ENCODE measurements around the gene KRT33B. TPM values are rescaled to one million over a fixed set of nuclear protein-coding genes. Genes with fewer than 3 reads are reported as not detected.
"Not testable (repeated sequence)": the region's sequence is repeated elsewhere in the genome, so short reads cannot be mapped to it uniquely, and the experiment has no call there.

Gene KRT33B
- total RNA-seq, 2 experiments from 2014 or later, result not detected

- Mint-ChIP-seq H3K36me3 (ENCODE audit: low read depth) (peaks cover 4% of the 10 kb centered on the region), H3K4me1 (no peaks in the 10 kb centered on the region), H3K27ac (no peak overlapping the region), H3K4me3 (no peak overlapping the region), H3K27me3 (peaks cover 10% of the 10 kb centered on the region), H3K9me3 (peaks cover 3% of the 10 kb centered on the region)
- ChIA-PET POLR2A (no interaction called here), CTCF (no interaction called here)
- DNase-seq, result no peak
These were observed 16.8 kb downstream of the KRT33B start for GRCh38 chr17:41352597-41353366.

GRCh38 chr17:41351177-41351576 lies 18.4 kb downstream of the KRT33B start:
- ChIA-PET POLR2A (no interaction called here), CTCF (no interaction called here)
- Mint-ChIP-seq H3K36me3 (ENCODE audit: low read depth) (peaks cover 3% of the 10 kb centered on the region), H3K27me3 (peaks cover 3% of the 10 kb centered on the region), H3K27ac (no peak overlapping the region), H3K4me3 (no peak overlapping the region), H3K9me3 (peaks cover under 1% of the 10 kb centered on the region), H3K4me1 (no peaks in the 10 kb centered on the region)
- no peak for DNase-seq

DNA sequence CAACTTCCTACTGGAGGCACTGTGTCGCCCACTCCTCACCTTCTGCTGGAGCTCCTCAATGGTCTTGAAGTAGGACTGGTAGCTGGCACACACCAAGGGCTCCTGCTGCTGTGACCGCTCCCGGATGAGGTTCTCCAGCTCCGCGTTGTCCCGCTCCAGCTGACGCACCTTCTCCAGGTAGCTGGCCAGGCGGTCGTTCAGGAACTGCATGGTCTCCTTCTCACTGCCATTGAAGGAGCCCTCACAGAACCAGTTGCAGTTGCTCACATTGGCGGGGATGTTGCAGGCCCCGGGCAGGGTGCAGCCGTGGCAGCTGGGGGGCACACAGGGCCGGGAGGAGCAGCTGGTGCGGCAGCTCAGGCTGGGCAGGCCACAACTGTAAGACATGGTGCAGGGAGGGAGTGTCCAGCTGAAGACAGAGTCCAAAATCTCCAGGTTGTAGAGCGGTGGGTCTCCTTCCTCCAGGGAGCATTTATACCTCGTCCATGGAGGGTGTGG lies 19.2 kb downstream of the KRT33B start, which contains the start of gene KRT33A:
Gene KRT33A (minus strand): TSS at position 448 of the 498 bp plus-strand sequence. CDS start 61 bp downstream, at position 387.
- CTCF ChIA-PET; POLR2A ChIA-PET; H3K27ac Mint-ChIP-seq; DNase-seq; H3K4me1 Mint-ChIP-seq; H3K27me3 Mint-ChIP-seq; H3K36me3 Mint-ChIP-seq (ENCODE audit: low read depth); H3K4me3 Mint-ChIP-seq; H3K9me3 Mint-ChIP-seq: not testable (repeated sequence)

GRCh38 chr17:41347869-41348760 lies 21.5 kb downstream of the KRT33B start:
- ChIA-PET CTCF (interaction anchor here (0.5 to 1.1 kb wide), 3 partner anchors 26 to 201 kb away, joined by 3 to 4 read pairs (median 4); no protein-coding TSS in a partner anchor), POLR2A (no interaction called here)
- peaks cover 7% of the 10 kb centered on the region for H3K9me3 Mint-ChIP-seq

DNA sequence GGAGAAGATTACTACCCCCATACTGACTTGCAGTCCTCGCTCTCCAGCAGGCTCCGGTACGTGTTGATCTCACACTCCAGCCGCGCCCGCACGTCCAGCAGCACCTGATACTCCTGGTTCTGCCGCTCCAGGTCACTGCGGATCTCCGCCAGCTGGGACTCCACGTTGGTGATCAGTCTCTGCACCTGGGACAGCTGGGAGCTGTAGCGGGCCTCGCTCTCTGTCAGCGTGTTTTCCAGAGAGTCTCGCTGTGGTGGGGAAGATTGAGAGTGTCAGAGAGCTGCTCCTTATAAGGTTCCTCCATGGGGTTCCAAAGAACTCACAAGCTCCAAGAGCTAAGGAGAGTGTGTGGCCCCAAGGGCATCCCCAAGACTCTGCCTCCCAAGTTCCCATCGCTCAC lies 23.2 kb downstream of the KRT33B start:
- DNase-seq, H3K4me3 Mint-ChIP-seq, POLR2A ChIA-PET, H3K27ac Mint-ChIP-seq, H3K27me3 Mint-ChIP-seq: not testable (repeated sequence)
- CTCF ChIA-PET, result interaction anchor here (0.6 kb wide), 1 partner anchor 17 kb away, joined by 3 read pairs; no protein-coding TSS in a partner anchor
- Mint-ChIP-seq H3K9me3 (peaks cover 19% of the 10 kb centered on the region), H3K4me1 (peaks cover 15% of the 10 kb centered on the region), H3K36me3 (ENCODE audit: low read depth) (peaks cover 11% of the 10 kb centered on the region)

More at GRCh38 chr17:41347869-41348760, 21.5 kb downstream of the KRT33B start:
- DNase-seq, result no peak
- Mint-ChIP-seq H3K27ac (no peak overlapping the region), H3K36me3 (ENCODE audit: low read depth) (peaks cover 4% of the 10 kb centered on the region), H3K4me3 (no peak overlapping the region), H3K4me1 (peaks cover 2% of the 10 kb centered on the region), H3K27me3 (peaks cover 5% of the 10 kb centered on the region)

GRCh38 chr17:41345992-41346391 lies 23.6 kb downstream of the KRT33B start:
- Mint-ChIP-seq H3K36me3 (ENCODE audit: low read depth) (peaks cover 13% of the 10 kb centered on the region), H3K27me3 (peaks cover 7% of the 10 kb centered on the region), H3K9me3 (peaks cover 19% of the 10 kb centered on the region), H3K4me1 (peaks cover 19% of the 10 kb centered on the region), H3K27ac (no peak overlapping the region), H3K4me3 (no peak overlapping the region)
- POLR2A ChIA-PET, result no interaction called here
- no peak for DNase-seq
- CTCF ChIA-PET, result no interaction called here

GRCh38 chr17:41343029-41343428 lies 26.6 kb downstream of the KRT33B start:
- POLR2A ChIA-PET, result no interaction called here
- no peak overlapping the region for H3K27ac Mint-ChIP-seq
- H3K4me3 Mint-ChIP-seq, result no peak overlapping the region
- H3K4me1 Mint-ChIP-seq, result peaks cover 47% of the 10 kb centered on the region
- CTCF ChIA-PET, result no interaction called here
- H3K9me3 Mint-ChIP-seq, result peaks cover 19% of the 10 kb centered on the region
- DNase-seq, result no peak
- peaks cover 15% of the 10 kb centered on the region for H3K36me3 Mint-ChIP-seq (ENCODE audit: low read depth)
- H3K27me3 Mint-ChIP-seq, result peaks cover 15% of the 10 kb centered on the region

GRCh38 chr17:41340934-41341861 lies 28.4 kb downstream of the KRT33B start:
- H3K4me1 Mint-ChIP-seq, result peaks cover 49% of the 10 kb centered on the region
- peak overlapping the region; percentile 8 for H3K4me3 Mint-ChIP-seq
- ChIA-PET POLR2A (interaction anchor here (0.8 to 2.3 kb wide), 2 partner anchors 32 to 522 kb away, joined by 3 to 13 read pairs; partner anchors contain the start of gene KRTAP16-1), CTCF (interaction anchor here (2.2 to 2.4 kb wide), 2 partner anchors 11 to 19 kb away, joined by 9 to 14 read pairs; no protein-coding TSS in a partner anchor)
- peaks cover 19% of the 10 kb centered on the region for H3K9me3 Mint-ChIP-seq
- peak; percentile 70 for DNase-seq
- H3K27me3 Mint-ChIP-seq, result peaks cover 18% of the 10 kb centered on the region
- H3K27ac Mint-ChIP-seq, result peak overlapping the region; percentile 86
- H3K36me3 Mint-ChIP-seq (ENCODE audit: low read depth), result peaks cover 15% of the 10 kb centered on the region

DNA sequence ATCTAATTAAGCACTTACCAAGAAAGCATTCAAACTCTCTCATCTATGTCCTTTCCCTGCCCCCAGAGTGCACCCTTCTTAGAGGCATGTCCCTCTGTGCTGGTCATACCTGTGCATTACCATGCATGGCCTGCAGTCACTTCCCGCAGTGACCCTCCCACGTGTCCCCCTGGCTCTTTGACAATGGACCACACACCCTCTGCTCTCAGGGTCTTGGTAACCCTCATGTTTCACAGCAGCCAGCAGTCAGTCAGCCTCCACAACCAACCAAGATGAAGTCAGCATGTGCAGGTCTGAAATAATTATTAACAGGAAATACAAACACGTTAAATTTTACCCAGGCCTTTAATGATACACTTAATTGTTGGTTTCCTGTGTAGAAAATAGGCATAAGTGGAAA lies 29.1 kb downstream of the KRT33B start:
- peaks cover 19% of the 10 kb centered on the region for H3K9me3 Mint-ChIP-seq
- POLR2A ChIA-PET, result interaction anchor here (1.6 to 2.3 kb wide), 2 partner anchors 32 to 63 kb away, joined by 4 to 13 read pairs; partner anchors contain the start of gene KRTAP16-1
- no peak for DNase-seq
- no peak overlapping the region for H3K4me3 Mint-ChIP-seq
- H3K27ac Mint-ChIP-seq, result peak overlapping the region; percentile 86
- peaks cover 18% of the 10 kb centered on the region for H3K27me3 Mint-ChIP-seq
- peaks cover 49% of the 10 kb centered on the region for H3K4me1 Mint-ChIP-seq
- CTCF ChIA-PET, result interaction anchor here (2.2 to 2.4 kb wide), 2 partner anchors 11 to 18 kb away, joined by 9 to 14 read pairs; no protein-coding TSS in a partner anchor
- H3K36me3 Mint-ChIP-seq (ENCODE audit: low read depth), result peaks cover 15% of the 10 kb centered on the region

GRCh38 chr17:41339571-41340172 lies 29.9 kb downstream of the KRT33B start:
- Mint-ChIP-seq H3K4me3 (no peak overlapping the region), H3K36me3 (ENCODE audit: low read depth) (peaks cover 15% of the 10 kb centered on the region), H3K27ac (peak overlapping the region; percentile 86), H3K9me3 (peaks cover 19% of the 10 kb centered on the region), H3K27me3 (peaks cover 18% of the 10 kb centered on the region), H3K4me1 (peaks cover 52% of the 10 kb centered on the region)
- ChIA-PET POLR2A (interaction anchor here (1.6 kb wide), 2 partner anchors 31 to 64 kb away, joined by 4 to 5 read pairs; partner anchors contain the start of gene KRTAP16-1), CTCF (interaction anchor here (2.2 to 2.4 kb wide), 2 partner anchors 10 to 17 kb away, joined by 9 to 14 read pairs; no protein-coding TSS in a partner anchor)
- DNase-seq, result no peak

DNA sequence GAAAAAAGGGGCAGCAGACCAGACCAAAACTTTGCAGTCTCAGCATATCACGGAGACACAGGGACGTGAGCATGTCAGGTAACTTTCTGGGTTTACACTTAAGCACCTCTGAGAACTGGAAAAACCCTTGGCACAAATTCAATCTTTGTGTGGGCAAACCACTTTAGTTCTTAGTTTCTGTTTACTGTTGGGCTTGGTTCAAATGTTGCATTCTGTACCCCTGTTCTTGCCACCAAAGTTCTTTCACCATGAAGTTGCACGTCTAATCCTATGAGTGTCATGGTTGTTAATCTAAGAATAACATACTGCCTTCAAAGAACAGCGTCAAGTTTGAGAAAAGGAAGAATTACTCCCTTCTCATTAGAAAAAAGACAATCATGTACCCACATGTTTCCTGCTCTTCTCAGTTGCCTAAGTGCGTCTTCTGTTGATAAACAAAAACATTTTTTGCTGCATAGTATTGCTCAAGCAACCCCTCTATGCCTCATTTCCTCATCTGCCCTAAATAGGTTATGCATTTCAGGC lies 30.6 kb downstream of the KRT33B start:
- no peak overlapping the region for H3K4me3 Mint-ChIP-seq

More for the DNA sequence above, 30.6 kb downstream of the KRT33B start:
- ChIA-PET POLR2A (interaction anchor here (1.6 kb wide), 2 partner anchors 30 to 65 kb away, joined by 4 to 5 read pairs; partner anchors contain the start of gene KRTAP16-1), CTCF (interaction anchor here (0.7 to 2.4 kb wide), 3 partner anchors 9 to 210 kb away, joined by 3 to 9 read pairs (median 7); no protein-coding TSS in a partner anchor)
- H3K36me3 Mint-ChIP-seq (ENCODE audit: low read depth), result peaks cover 15% of the 10 kb centered on the region
- peaks cover 53% of the 10 kb centered on the region for H3K4me1 Mint-ChIP-seq
- no peak for DNase-seq
- H3K27me3 Mint-ChIP-seq, result peaks cover 18% of the 10 kb centered on the region
- H3K9me3 Mint-ChIP-seq, result peaks cover 19% of the 10 kb centered on the region
- H3K27ac Mint-ChIP-seq, result peak overlapping the region; percentile 71
